Effector memory CD8-positive, alpha-beta T cell (primary cell): ENCODE measurements around the gene DCC.
"Not testable (repeated sequence)": the region's sequence is repeated elsewhere in the genome, so short reads cannot be mapped to it uniquely, and the experiment has no call there.

ENCODE experiments used
- ATAC-seq: fragments of 150-1000 bp; cut with Tn5 transposase; replicated peaks from 2 replicates; pipeline ENCODE4 v1.10.0; 2021; ENCODE audit warnings: mild to moderate bottlenecking, moderate library complexity
- DNase-seq, 3 experiments: peaks; one replicate each; pipeline ENCODE4 v3.0.0; 2021
- H3K27ac Mint-ChIP-seq, 2 donors: one replicate each; pipeline ENCODE4 v1.8.0; 2022; ENCODE audit warnings: mild to moderate bottlenecking in 2 of 2, mixed read lengths in 2 of 2, moderate library complexity in 2 of 2
- H3K27me3 Mint-ChIP-seq, 2 donors: one replicate each; pipeline ENCODE4 v1.8.0; 2022; ENCODE audit warnings: mixed read lengths in 2 of 2
- H3K36me3 Mint-ChIP-seq: one replicate; pipeline ENCODE4 v1.8.0; 2022; ENCODE audit warnings: mild to moderate bottlenecking, moderate library complexity, mixed read lengths; ENCODE audit not compliant: insufficient read depth
- H3K4me1 Mint-ChIP-seq, 2 donors: one replicate each; pipeline ENCODE4 v1.8.0; 2022; ENCODE audit warnings: low read depth in 2 of 2, mixed read lengths in 2 of 2
- H3K4me3 Mint-ChIP-seq, 2 donors: one replicate each; pipeline ENCODE4 v1.8.0; 2022; ENCODE audit warnings: mild to moderate bottlenecking in 2 of 2, mixed read lengths in 2 of 2, moderate library complexity in 2 of 2
- H3K9me3 Mint-ChIP-seq, 2 donors: one replicate each; pipeline ENCODE4 v1.8.0; 2022; ENCODE audit warnings: mixed read lengths in 2 of 2

The DCC gene

GRCh38 chr18:53441761-53442414, 1101.9 kb downstream of the DCC start:
- H3K27ac Mint-ChIP-seq: no peak overlapping the region

GRCh38 chr18:53442415-53442783, 1102.4 kb downstream of the DCC start:
- H3K4me1 Mint-ChIP-seq: no peaks in the 10 kb centered on the region
- no peaks in the 10 kb centered on the region for H3K36me3 Mint-ChIP-seq
- no peaks in the 10 kb centered on the region for H3K27me3 Mint-ChIP-seq
- peaks cover 6 to 24% of the 10 kb centered on the region in 2 donors for H3K9me3 Mint-ChIP-seq
- ATAC-seq (no peak), DNase-seq (no peak)
- H3K4me3 Mint-ChIP-seq: no peak overlapping the region
- no peak overlapping the region for H3K27ac Mint-ChIP-seq

More at GRCh38 chr18:53441761-53442414, 1101.9 kb downstream of the DCC start:
- ATAC-seq: no peak
- no peak overlapping the region for H3K4me3 Mint-ChIP-seq
- H3K4me1 Mint-ChIP-seq: no peaks in the 10 kb centered on the region
- H3K27me3 Mint-ChIP-seq: no peaks in the 10 kb centered on the region
- peaks cover 6 to 24% of the 10 kb centered on the region in 2 donors for H3K9me3 Mint-ChIP-seq
- DNase-seq: no peak
- H3K36me3 Mint-ChIP-seq: no peaks in the 10 kb centered on the region

DNA sequence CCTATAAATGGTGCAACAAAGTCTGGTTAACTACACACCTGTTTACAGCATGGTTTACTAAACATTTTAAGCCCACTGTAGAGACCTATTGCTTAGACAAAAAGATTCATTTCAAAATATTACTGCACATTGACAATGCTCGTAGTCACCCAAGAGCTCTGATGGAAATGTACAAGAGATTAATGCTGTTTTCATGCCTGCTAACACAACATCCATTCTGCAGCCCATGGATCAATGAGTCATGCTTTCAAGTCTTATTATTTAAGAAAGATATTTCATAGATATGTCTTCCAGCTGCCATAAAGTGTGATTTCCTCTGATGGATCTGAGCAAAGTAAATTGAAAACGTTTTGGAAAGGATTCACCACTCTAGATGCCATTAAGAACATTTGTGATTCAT, 1103.3 kb downstream of the DCC start:
- Mint-ChIP-seq H3K4me1 (no peaks in the 10 kb centered on the region), H3K4me3 (no peak overlapping the region), H3K27ac (no peak overlapping the region), H3K9me3 (peaks cover 6 to 18% of the 10 kb centered on the region in 2 donors), H3K27me3 (no peaks in the 10 kb centered on the region), H3K36me3 (no peaks in the 10 kb centered on the region)
- DNase-seq (no peak), ATAC-seq (no peak)

GRCh38 chr18:53443831-53444230, 1103.8 kb downstream of the DCC start:
- DNase-seq (no peak), ATAC-seq (no peak)
- Mint-ChIP-seq H3K4me1 (no peaks in the 10 kb centered on the region), H3K4me3 (no peak overlapping the region), H3K27ac (no peak overlapping the region), H3K27me3 (no peaks in the 10 kb centered on the region), H3K36me3 (no peaks in the 10 kb centered on the region), H3K9me3 (peaks cover 6 to 18% of the 10 kb centered on the region in 2 donors)

GRCh38 chr18:53451902-53452301, 1111.9 kb downstream of the DCC start:
- Mint-ChIP-seq H3K4me1 (no peaks in the 10 kb centered on the region), H3K27ac (no peak overlapping the region), H3K9me3 (peaks cover 7 to 13% of the 10 kb centered on the region in 2 donors), H3K36me3 (no peaks in the 10 kb centered on the region), H3K27me3 (no peaks in the 10 kb centered on the region), H3K4me3 (no peak overlapping the region)
- ATAC-seq (no peak), DNase-seq (no peak)

- DNase-seq (no peak), ATAC-seq (no peak)
- peak overlapping the region in 1 of 2 donors; percentile 29 for H3K27ac Mint-ChIP-seq
- no peaks in the 10 kb centered on the region for H3K36me3 Mint-ChIP-seq
- H3K9me3 Mint-ChIP-seq: peaks cover 5 to 14% of the 10 kb centered on the region in 2 donors
- no peaks in the 10 kb centered on the region for H3K27me3 Mint-ChIP-seq
- H3K4me3 Mint-ChIP-seq: no peak overlapping the region
- no peaks in the 10 kb centered on the region for H3K4me1 Mint-ChIP-seq
Observed at GRCh38 chr18:53457068-53457467, 1117.1 kb downstream of the DCC start.

DNA sequence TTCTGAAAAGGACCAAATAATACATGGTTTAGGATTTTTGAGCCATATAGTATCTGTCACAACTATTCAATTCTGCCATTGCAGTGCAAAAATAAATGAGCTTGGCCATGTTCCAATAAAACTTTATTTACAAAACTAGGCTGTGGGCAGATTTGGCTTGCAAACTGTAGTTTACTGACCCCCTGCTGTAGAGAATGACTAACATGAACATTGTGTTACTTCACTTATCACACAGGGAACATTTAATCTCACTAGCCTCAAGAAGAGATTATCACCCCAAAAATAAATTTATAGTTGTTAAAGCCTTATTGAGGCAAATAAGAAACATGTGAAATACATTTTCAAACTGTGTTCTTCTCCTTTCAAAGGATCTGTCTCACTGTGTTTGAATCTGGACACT, 1118.3 kb downstream of the DCC start:
- no peak overlapping the region for H3K27ac Mint-ChIP-seq
- no peak overlapping the region for H3K4me3 Mint-ChIP-seq
- no peaks in the 10 kb centered on the region for H3K27me3 Mint-ChIP-seq
- ATAC-seq (no peak), DNase-seq (no peak)
- no peaks in the 10 kb centered on the region for H3K4me1 Mint-ChIP-seq
- peaks cover 6 to 21% of the 10 kb centered on the region in 2 donors for H3K9me3 Mint-ChIP-seq
- no peaks in the 10 kb centered on the region for H3K36me3 Mint-ChIP-seq

DNA sequence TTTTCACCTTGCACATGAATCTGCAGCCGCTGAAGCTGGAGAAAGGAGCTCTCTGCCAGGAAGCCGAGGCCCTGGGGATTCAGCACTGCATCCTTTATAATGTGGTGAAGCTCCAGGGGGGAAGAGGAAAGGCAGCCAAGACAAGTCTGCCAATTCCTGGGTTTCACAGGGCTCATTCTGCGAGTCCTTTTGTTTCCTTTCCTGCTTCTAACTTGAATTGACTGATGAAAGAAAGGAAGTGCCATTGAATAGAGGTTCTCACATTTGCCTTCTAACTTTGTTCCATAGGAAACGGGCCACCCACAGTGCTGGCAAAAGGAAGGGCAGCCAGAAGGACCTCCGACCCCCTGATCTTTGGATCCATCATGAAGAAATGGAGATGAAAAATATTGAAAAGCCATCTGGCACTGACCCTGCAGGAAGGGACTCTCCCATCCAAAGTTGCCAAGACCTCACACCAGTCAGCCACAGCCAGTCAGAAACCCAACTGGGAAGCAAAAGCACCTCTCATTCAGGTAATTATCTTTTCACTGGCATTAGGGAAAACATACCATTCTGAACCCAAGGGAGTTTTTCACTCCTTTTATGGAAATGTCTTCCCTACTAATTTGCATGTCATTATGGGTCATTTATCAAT, 1119.1 kb downstream of the DCC start:
- Mint-ChIP-seq H3K9me3 (peaks cover 6 to 21% of the 10 kb centered on the region in 2 donors), H3K4me1 (no peaks in the 10 kb centered on the region), H3K4me3 (no peak overlapping the region), H3K27ac (no peak overlapping the region), H3K36me3 (no peaks in the 10 kb centered on the region), H3K27me3 (no peaks in the 10 kb centered on the region)
- ATAC-seq (no peak), DNase-seq (no peak)

DNA sequence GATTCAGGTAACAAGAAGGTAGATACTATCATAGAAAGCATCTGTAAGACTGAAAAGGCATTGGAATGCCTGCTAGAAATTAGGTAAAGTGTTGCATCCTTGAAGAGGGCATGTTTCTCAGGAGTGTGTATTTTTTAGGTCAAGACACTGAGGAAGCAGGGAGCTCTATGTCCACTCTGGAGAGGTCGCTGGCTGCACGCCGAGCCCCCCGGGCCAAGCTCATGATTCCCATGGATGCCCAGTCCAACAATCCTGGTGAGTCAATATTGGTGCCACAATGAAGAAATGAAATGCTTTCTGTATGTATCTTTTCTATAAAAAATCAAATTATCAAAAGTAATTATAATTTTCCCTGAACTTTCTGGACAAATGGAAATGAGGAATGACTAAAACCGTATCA, 1127.8 kb downstream of the DCC start:
- no peak overlapping the region for H3K27ac Mint-ChIP-seq
- H3K4me3 Mint-ChIP-seq: no peak overlapping the region
- H3K36me3 Mint-ChIP-seq: no peaks in the 10 kb centered on the region
- ATAC-seq (no peak), DNase-seq (no peak)
- no peaks in the 10 kb centered on the region for H3K27me3 Mint-ChIP-seq
- H3K9me3 Mint-ChIP-seq: peaks cover 6 to 12% of the 10 kb centered on the region in 2 donors
- H3K4me1 Mint-ChIP-seq: no peaks in the 10 kb centered on the region

DNA sequence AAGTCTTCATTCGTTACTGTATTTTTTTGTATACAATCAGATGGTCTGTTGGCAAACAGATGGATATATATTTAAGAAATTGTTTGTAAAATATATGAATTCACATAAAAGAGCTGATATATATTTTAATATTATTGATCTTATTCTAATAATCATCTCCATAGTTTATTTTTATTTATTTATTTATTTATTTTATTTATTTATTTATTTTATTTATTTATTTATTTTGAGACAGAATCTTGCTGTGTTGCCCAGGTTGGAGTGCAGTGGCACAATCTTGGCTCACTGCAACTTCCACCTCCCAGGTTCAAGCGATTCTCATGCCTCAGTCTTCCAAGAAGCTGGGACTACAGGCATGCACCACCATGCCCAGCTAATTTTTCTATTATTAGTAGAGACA, 1128.2 kb downstream of the DCC start:
- not testable (repeated sequence) for ATAC-seq, DNase-seq, H3K9me3 Mint-ChIP-seq, H3K4me1 Mint-ChIP-seq, H3K36me3 Mint-ChIP-seq, H3K27me3 Mint-ChIP-seq, H3K4me3 Mint-ChIP-seq, H3K27ac Mint-ChIP-seq

DNA sequence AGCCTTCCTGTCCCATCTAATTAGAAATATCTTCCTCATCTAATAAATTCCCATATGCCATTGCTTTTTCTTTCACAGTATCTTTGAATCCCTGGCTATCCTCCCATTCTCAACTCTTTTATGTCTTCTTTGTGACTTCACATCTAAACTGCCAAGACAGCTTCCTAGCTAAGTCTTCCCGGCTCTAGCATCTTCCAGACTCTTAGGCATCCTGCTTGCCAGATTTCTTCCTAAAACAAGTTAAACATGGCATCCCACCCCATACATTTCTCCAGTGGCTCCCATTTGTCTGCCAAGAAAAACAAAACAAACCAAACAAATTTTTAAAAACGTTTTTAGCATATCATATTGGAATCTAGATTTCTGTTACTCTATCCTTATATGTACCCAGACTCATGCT, 1132.5 kb downstream of the DCC start:
- no peak for ATAC-seq
- H3K36me3 Mint-ChIP-seq: no peaks in the 10 kb centered on the region
- H3K4me3 Mint-ChIP-seq: no peak overlapping the region
- no peak for DNase-seq
- peaks cover 8 to 15% of the 10 kb centered on the region in 2 donors for H3K9me3 Mint-ChIP-seq
- H3K4me1 Mint-ChIP-seq: no peaks in the 10 kb centered on the region
- no peak overlapping the region for H3K27ac Mint-ChIP-seq
- no peaks in the 10 kb centered on the region for H3K27me3 Mint-ChIP-seq

DNA sequence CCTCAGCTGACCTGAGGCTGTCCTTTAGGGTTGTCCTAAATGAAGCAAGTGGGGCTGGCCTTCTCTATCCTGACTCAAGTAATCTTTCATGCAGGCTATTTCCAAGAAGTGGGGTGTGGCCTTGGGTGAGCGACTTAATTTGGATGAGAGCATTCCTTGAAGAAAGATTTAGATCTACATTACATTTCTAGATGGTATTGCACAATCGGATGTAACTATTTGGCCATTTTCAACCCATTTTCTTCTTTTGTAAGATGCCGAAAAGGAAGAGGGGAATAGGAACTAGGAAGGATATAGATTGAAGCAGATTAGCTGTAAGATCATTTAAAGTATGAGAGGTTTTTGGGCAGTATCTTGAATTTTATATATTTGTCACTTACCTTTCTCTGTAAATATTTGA, 1138.2 kb downstream of the DCC start:
- Mint-ChIP-seq H3K27me3 (no peaks in the 10 kb centered on the region), H3K36me3 (peaks cover 3% of the 10 kb centered on the region), H3K9me3 (peaks cover 5 to 18% of the 10 kb centered on the region in 2 donors), H3K4me3 (no peak overlapping the region), H3K27ac (no peak overlapping the region), H3K4me1 (no peaks in the 10 kb centered on the region)
- no peak for DNase-seq
- ATAC-seq: no peak

DNA sequence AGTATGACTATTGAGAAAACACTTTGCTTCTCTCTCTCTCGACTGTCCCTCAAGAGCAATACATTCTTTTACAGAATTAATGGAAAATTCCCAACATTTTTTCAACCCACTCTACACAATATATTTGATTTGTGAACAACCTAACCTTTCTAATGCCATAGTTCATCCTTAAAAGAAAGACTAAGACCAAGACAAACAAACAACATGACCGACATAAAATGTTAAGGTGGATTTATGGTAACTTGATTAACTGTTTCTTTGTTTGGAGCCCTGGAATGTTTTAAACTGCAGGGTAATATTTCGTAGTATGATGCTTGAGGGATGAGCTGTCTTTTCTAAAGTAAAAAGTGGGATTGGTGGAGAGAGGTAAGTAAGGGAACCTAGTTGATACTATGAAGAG, 1146.3 kb downstream of the DCC start:
- Mint-ChIP-seq H3K4me3 (no peak overlapping the region), H3K36me3 (peaks cover under 1% of the 10 kb centered on the region), H3K9me3 (peaks cover 3 to 5% of the 10 kb centered on the region in 2 donors), H3K4me1 (no peaks in the 10 kb centered on the region), H3K27me3 (no peaks in the 10 kb centered on the region), H3K27ac (no peak overlapping the region)
- no peak for DNase-seq
- no peak for ATAC-seq

GRCh38 chr18:53489266-53489665, 1149.3 kb downstream of the DCC start:
- no peak overlapping the region for H3K4me3 Mint-ChIP-seq
- no peaks in the 10 kb centered on the region for H3K36me3 Mint-ChIP-seq
- no peak overlapping the region for H3K27ac Mint-ChIP-seq
- ATAC-seq (no peak), DNase-seq (no peak)
- peaks cover 14 to 16% of the 10 kb centered on the region in 2 donors for H3K9me3 Mint-ChIP-seq
- no peaks in the 10 kb centered on the region for H3K4me1 Mint-ChIP-seq
- H3K27me3 Mint-ChIP-seq: no peaks in the 10 kb centered on the region
